ENCODE results near the gene SESTD1.
A peak's percentile ranks its signal among the peaks of the same experiment; 100 is the strongest.

SESTD1 gene

GRCh38 chr2:179139506-179139905, 125.1 kb downstream of the SESTD1 start:
- Histone ChIP-seq H3K36me3 (ENCODE audit: insufficient read depth, low read length) (peaks cover 24% of the 10 kb centered on the region), H3F3A (ENCODE audit: insufficient read depth, low read length) (no peaks in the 10 kb centered on the region), H3K27ac (ENCODE audit: low read depth, low read length, poor library complexity, severe bottlenecking) (no peak overlapping the region), H3K4me2 (ENCODE audit: low read length) (no peak overlapping the region), H3K9ac (ENCODE audit: low read length) (no peak overlapping the region), H4K20me1 (ENCODE audit: insufficient read depth, low read length) (no peaks in the 10 kb centered on the region), H3K27me3 (ENCODE audit: insufficient read depth, low read length) (no peaks in the 10 kb centered on the region), H3K9me2 (ENCODE audit: low read depth, low read length) (no peaks in the 10 kb centered on the region), H2AFZ (ENCODE audit: low read length) (no peak overlapping the region), H3K9me3 (ENCODE audit: low read length) (no peaks in the 10 kb centered on the region), H3K4me3 (ENCODE audit: low read depth, low read length, poor library complexity, severe bottlenecking) (no peak overlapping the region), H3K4me1 (ENCODE audit: insufficient read depth, low read length, severe bottlenecking) (no peaks in the 10 kb centered on the region), H3K79me2 (ENCODE audit: insufficient read depth, low read length) (no peaks in the 10 kb centered on the region)
- no peak for TF ChIP-seq EZH2 (IDR thresholded peaks at IDR 0.05; ENCODE audit: borderline replicate concordance, low read length)
- TF ChIP-seq, protein P1, sequence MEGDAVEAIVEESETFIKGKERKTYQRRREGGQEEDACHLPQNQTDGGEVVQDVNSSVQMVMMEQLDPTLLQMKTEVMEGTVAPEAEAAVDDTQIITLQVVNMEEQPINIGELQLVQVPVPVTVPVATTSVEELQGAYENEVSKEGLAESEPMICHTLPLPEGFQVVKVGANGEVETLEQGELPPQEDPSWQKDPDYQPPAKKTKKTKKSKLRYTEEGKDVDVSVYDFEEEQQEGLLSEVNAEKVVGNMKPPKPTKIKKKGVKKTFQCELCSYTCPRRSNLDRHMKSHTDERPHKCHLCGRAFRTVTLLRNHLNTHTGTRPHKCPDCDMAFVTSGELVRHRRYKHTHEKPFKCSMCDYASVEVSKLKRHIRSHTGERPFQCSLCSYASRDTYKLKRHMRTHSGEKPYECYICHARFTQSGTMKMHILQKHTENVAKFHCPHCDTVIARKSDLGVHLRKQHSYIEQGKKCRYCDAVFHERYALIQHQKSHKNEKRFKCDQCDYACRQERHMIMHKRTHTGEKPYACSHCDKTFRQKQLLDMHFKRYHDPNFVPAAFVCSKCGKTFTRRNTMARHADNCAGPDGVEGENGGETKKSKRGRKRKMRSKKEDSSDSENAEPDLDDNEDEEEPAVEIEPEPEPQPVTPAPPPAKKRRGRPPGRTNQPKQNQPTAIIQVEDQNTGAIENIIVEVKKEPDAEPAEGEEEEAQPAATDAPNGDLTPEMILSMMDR (IDR thresholded peaks at IDR 0.05; ENCODE audit: low read length) = no peak

DNA sequence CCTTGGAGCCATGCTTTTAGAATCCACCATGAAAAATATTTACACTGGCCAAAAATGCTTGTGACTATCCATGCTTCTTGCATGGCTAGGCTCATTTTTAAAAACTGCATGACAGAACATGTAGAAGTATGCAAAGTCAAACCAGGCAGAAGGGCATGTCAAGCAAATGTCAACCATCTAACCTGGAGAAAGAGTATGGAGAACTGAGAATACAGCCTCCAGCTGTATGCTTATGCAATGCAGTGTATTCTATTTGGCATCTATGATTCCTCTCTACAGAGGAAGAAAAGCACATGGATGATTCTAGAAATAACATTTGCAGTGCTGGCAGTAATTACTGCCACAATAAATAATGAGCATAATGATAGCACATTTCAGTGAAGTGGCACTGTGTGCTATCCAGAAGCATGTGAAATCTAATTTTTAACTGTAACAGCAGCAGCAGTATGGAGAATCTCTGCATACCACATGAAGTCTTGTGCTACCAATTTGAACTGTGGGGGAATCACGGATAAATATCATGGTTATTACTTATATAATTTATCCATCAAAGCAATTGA, 127.4 kb downstream of the SESTD1 start:
- Histone ChIP-seq H3K4me1 (ENCODE audit: insufficient read depth, low read length, severe bottlenecking) (no peaks in the 10 kb centered on the region), H3F3A (ENCODE audit: insufficient read depth, low read length) (no peaks in the 10 kb centered on the region), H3K9me3 (ENCODE audit: low read length) (no peaks in the 10 kb centered on the region), H3K36me3 (ENCODE audit: insufficient read depth, low read length) (peaks cover 19% of the 10 kb centered on the region), H3K9ac (ENCODE audit: low read length) (no peak overlapping the region), H2AFZ (ENCODE audit: low read length) (no peak overlapping the region), H3K9me2 (ENCODE audit: low read depth, low read length) (no peaks in the 10 kb centered on the region), H4K20me1 (ENCODE audit: insufficient read depth, low read length) (no peaks in the 10 kb centered on the region), H3K79me2 (ENCODE audit: insufficient read depth, low read length) (no peaks in the 10 kb centered on the region), H3K27ac (ENCODE audit: low read depth, low read length, poor library complexity, severe bottlenecking) (no peak overlapping the region), H3K4me2 (ENCODE audit: low read length) (no peak overlapping the region), H3K27me3 (ENCODE audit: insufficient read depth, low read length) (no peaks in the 10 kb centered on the region), H3K4me3 (ENCODE audit: low read depth, low read length, poor library complexity, severe bottlenecking) (no peak overlapping the region)
- TF ChIP-seq EZH2 (IDR thresholded peaks at IDR 0.05; ENCODE audit: borderline replicate concordance, low read length) = no peak

- TF ChIP-seq EZH2 (IDR thresholded peaks at IDR 0.05; ENCODE audit: borderline replicate concordance, low read length) = no peak
- Histone ChIP-seq H4K20me1 (ENCODE audit: insufficient read depth, low read length) (no peaks in the 10 kb centered on the region), H3K4me2 (ENCODE audit: low read length) (no peak overlapping the region), H3K27ac (ENCODE audit: low read depth, low read length, poor library complexity, severe bottlenecking) (no peak overlapping the region), H3K36me3 (ENCODE audit: insufficient read depth, low read length) (peaks cover 6% of the 10 kb centered on the region; the same call in 1 of the 2 replicates), H3K79me2 (ENCODE audit: insufficient read depth, low read length) (no peaks in the 10 kb centered on the region), H3K9ac (ENCODE audit: low read length) (no peak overlapping the region), H3F3A (ENCODE audit: insufficient read depth, low read length) (no peaks in the 10 kb centered on the region), H3K27me3 (ENCODE audit: insufficient read depth, low read length) (no peaks in the 10 kb centered on the region), H3K9me3 (ENCODE audit: low read length) (no peaks in the 10 kb centered on the region), H2AFZ (ENCODE audit: low read length) (no peak overlapping the region), H3K4me1 (ENCODE audit: insufficient read depth, low read length, severe bottlenecking) (peaks cover 21% of the 10 kb centered on the region), H3K9me2 (ENCODE audit: low read depth, low read length) (no peaks in the 10 kb centered on the region), H3K4me3 (ENCODE audit: low read depth, low read length, poor library complexity, severe bottlenecking) (no peak overlapping the region)
Measured at GRCh38 chr2:179133016-179133415, 131.6 kb downstream of the SESTD1 start.

- no peak overlapping the region for H3K4me3 ChIP-seq (ENCODE audit: low read depth, low read length, poor library complexity, severe bottlenecking)
- no peaks in the 10 kb centered on the region for H3K27me3 ChIP-seq (ENCODE audit: insufficient read depth, low read length)
- H2AFZ ChIP-seq (ENCODE audit: low read length) = no peak overlapping the region
- H3K79me2 ChIP-seq (ENCODE audit: insufficient read depth, low read length) = no peaks in the 10 kb centered on the region
- no peaks in the 10 kb centered on the region for H3K9me3 ChIP-seq (ENCODE audit: low read length)
- peak overlapping the region; percentile 28 for H3K27ac ChIP-seq (ENCODE audit: low read depth, low read length, poor library complexity, severe bottlenecking)
- H3K4me2 ChIP-seq (ENCODE audit: low read length) = no peak overlapping the region
- no peaks in the 10 kb centered on the region; the same call in 1 of the 2 replicates for H3K36me3 ChIP-seq (ENCODE audit: insufficient read depth, low read length)
- H4K20me1 ChIP-seq (ENCODE audit: insufficient read depth, low read length) = no peaks in the 10 kb centered on the region
- no peaks in the 10 kb centered on the region for H3K9me2 ChIP-seq (ENCODE audit: low read depth, low read length)
- peaks cover 21% of the 10 kb centered on the region for H3K4me1 ChIP-seq (ENCODE audit: insufficient read depth, low read length, severe bottlenecking)
- TF ChIP-seq, protein P1 (IDR thresholded peaks at IDR 0.05; ENCODE audit: low read length) = no peak
- TF ChIP-seq EZH2 (IDR thresholded peaks at IDR 0.05; ENCODE audit: borderline replicate concordance, low read length) = no peak
- H3K9ac ChIP-seq (ENCODE audit: low read length) = no peak overlapping the region
- no peaks in the 10 kb centered on the region for H3F3A ChIP-seq (ENCODE audit: insufficient read depth, low read length)
Measured at GRCh38 chr2:179132076-179132475, 132.6 kb downstream of the SESTD1 start.

All from OCI-LY1 (cell line).